Measurements from ENCODE around the gene LNX2.
"Not testable (repeated sequence)": the region's sequence is repeated elsewhere in the genome, so short reads cannot be mapped to it uniquely, and the experiment has no call there.

LNX2 gene

DNA sequence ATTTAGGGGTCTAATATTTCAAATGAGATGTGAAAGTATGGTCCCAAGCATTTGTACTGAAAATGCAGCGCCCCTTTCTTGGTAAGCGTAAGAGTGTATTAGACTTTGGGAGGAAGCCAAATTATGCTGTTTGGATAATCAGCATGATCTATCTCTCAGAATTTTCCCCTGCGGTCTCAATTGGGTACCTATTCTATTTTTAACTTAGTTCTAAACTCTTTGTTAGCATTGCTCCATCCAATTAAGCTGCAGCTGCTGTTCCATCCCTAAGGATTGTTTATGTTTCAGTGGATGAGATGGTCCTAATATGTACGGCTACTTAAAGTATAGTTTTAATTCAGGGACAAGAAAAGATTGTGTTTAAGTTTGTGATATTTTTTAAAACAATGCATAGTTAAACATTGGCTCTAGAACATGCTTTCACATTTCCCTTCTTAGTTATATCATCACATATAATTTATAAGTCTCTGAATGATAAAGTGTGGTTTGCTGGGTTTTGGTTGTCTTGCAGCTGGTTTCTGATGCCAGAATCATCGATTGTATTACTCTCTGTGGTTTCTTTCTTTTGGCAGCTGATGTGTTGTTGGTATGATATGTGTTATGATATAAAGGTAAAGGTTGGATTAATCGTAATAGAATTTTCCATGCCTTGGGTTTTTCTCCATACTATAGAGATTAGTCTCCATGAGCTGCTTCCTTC, 16.4 kb upstream of the LNX2 start:
- no peak for DNase-seq

GRCh38 chr13:27635266-27635665, 14.9 kb upstream of the LNX2 start:
- DNase-seq = no peak

DNA sequence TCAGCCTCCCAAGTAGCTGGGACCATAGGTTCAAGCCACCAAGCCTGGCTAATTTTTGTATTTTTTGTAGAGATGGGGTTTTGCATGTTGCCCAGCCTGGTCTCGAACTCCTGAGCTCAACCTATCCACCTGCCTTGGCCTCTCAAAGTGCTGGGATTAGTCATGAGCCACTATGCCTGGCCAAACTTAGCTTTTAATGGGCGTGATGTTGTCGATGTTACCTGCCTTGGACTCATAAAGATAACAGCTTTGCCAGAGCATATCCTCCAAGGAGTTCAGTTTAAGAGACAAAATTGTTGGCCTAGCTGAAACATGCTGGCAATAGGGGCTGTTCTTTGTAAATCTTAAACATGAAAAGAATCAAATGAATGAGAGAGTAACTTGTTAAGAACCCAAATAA, 14.5 kb upstream of the LNX2 start:
- no peak for DNase-seq

DNA sequence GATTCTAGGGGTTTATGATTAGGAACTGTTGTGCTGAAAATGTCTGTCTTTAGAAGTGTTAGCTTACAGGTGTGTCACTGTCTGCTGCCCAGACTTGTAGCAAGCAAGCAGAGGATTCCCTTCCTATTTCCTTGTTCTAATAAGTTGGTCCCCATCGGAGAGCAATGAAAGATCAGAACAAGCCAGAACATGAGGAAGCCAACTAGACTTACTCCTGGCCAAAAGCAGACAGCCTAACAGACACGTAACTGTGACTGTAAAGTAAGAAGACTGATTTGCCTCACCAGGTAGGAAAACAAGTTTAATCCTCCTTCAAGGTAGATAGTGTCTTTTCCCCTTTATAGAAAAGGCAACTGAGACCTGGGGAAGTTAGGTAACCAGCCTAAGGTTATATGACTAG, 13.9 kb upstream of the LNX2 start:
- DNase-seq = no peak

DNA sequence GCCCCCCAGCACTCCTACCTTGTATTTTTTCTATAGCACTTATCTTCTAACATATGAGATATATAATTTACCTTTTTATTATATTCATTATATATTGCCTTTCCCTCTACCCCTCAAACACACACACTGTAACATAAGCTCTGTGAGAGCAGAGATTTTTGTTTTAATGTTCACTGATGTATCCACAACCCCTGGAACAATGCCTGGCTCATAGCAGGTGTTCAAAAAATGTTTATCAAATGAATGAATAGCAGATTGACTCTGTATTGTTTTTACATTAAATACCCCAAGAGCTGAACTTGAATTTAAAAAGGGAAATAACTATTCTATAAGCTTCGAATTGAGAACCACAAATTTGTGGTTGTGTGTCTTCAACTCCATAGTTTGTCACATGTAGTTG, 12.3 kb upstream of the LNX2 start:
- DNase-seq = no peak

GRCh38 chr13:27632214-27632613, 11.9 kb upstream of the LNX2 start:
- DNase-seq = no peak

- no peak for DNase-seq
These were observed 11.3 kb upstream of the LNX2 start for GRCh38 chr13:27631665-27632064.

DNA sequence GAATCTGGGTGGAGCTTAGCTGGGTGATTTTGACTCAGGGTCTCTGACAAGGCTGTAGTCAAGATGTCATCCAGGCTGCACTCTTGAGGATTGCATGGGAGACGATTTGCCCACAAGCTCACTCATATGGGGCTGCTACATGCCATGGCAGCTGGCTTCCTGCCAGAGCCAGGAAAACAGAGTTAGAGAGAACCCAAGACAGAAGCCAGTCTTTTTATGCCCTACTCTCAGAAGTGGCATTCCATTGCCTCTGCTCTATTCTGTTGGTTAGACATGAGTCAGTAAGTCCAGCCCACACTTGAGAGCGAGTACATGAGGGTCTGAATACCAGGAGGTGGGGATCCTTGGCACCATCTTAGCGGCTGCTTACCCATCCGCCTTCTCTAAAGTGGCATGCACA, 10.8 kb upstream of the LNX2 start:
- no peak for DNase-seq

- DNase-seq = not testable (repeated sequence)
These were observed 8.4 kb upstream of the LNX2 start for GRCh38 chr13:27628766-27629165.

GRCh38 chr13:27628081-27628480, 7.8 kb upstream of the LNX2 start:
- no peak for DNase-seq

- DNase-seq = no peak
These were observed 7.1 kb upstream of the LNX2 start for GRCh38 chr13:27627380-27627779.

GRCh38 chr13:27625839-27626238, 5.5 kb upstream of the LNX2 start:
- no peak for DNase-seq

DNA sequence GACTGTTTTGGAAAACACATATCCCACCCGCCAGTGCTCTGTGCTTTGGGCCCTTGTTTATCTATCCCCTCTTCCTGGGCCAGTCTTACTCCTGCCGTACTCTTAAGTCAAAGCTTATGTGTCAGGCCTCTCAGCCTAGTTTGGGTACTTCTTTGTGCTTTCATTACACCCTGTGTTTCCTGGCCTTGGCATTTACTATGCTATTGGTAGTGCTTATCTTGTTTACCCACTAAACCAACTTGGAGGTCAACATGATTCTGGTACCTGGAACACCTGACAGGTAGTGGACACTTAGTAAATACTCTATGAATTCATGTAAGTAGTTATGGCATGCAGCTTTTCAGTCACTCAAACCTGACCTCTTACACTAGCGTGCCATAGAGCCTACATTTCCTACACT, 3.7 kb upstream of the LNX2 start:
- no peak for DNase-seq

DNA sequence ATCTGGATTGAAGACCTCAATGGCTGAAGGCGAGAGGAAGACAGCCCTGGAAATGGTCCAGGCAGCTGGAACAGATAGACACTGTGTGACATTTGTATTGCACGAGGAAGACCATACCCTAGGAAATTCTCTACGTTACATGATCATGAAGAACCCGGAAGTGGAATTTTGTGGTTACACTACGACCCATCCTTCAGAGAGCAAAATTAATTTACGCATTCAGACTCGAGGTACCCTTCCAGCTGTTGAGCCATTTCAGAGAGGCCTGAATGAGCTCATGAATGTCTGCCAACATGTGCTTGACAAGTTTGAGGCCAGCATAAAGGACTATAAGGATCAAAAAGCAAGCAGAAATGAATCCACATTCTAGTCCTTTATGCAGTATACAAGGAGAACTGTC, 2.6 kb upstream of the LNX2 start:
- no peak for DNase-seq

- no peak for DNase-seq
These were observed 1.9 kb upstream of the LNX2 start for GRCh38 chr13:27622102-27622820.

GRCh38 chr13:27621366-27622101, 1.2 kb upstream of the LNX2 start, which contains the start of gene POLR1D:
Gene POLR1D, plus strand, starts transcription at chr13:27621892. Its CDS starts 92 bp downstream, at chr13:27621984.
- DNase-seq = peak; percentile 65

DNA sequence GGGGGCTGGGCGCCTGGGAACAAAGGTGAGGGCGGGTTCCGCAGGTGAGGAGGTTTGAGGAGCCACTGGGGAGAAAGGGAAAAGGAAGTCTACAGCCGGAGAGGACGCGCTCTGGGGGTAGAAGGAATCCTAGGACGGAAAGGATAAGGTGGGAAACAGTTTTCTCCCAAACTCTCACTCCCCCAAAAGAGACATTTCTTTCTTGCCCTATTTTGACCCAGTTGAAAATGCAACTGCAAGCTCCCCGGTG, 712 bp upstream of the LNX2 start:
- DNase-seq = no peak

GRCh38 chr13:27619728-27620376, 477 bp downstream of the LNX2 start:
- DNase-seq = no peak

DNA sequence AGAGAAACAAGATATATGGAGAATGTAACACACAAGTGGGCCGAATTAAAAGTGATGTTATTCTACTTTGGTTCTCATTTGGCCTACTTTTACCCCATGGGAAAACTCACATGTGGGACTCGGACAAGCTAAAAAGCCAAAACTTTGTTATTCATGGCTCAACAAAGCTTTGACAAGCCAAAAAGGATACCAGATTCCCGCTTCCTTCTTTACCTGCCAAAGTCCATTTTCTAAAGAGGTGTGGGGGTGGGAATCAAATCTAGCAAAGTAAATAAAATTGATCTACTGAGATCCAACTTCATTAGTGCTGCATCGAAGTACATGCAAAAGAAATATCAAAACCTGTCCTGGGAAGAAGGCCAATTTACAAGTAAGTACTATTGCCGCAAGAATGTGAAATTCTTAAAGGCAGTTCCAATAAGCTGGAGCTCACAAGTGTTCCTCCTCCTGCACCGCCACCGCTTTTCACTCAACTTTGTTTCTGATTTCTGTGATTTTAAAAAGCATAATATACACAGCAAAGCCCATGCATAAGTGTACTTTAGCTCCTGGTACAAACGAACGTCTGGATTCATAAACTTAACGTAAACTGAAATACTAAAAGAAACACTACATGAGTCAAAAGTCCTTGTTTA, 1.1 kb downstream of the LNX2 start:
- no peak for DNase-seq

DNA sequence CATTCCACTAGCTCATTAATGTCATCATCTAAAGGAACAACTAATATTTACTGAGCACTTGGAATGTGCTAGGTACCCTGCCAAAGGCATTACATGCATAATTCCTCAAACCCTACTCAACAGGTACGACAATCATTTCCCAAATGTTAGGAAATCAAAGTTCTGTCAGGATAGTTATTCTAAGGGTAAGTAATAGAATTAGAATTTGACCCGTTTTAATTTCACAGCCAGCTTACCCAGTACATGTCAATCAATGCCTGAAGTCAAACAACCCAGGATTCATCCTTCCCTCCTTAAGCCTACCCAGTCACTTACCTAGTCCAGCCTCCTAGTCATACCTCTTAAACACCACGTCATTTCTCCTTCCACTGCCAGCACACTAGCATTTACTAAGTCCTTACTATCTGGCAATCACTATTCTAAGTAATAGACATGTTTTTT, 2.4 kb downstream of the LNX2 start:
- DNase-seq = no peak

DNA sequence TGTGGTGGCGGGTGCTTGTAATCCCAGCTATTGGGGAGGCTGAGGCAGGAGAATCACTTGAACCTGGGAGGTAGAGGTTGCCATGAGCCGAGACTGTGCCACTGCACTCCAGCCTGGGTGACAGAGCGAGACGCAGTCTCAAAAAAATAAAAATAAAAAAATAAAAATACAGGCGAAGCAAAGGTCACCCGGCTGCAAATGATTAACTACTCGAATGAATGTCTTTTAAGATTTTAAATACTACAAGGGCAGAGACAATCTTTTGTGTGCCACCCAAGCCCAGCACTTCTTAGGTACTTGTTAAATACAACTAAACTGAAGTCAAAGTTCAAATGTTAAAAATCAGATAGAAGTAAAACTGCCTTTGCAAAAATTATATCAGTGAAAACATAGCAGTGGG, 6.7 kb downstream of the LNX2 start:
- no peak for DNase-seq

- no peak for DNase-seq
These were observed 13.2 kb downstream of the LNX2 start for GRCh38 chr13:27607125-27607524.

- no peak for DNase-seq
These were observed 14.6 kb downstream of the LNX2 start for GRCh38 chr13:27605610-27606200.

Measured in NCI-H2107 (cell line).